HG02678 (cell line): ENCODE results near the gene MIDN.

Source experiments
- ATAC-seq: cut with Tn5 transposase; IDR thresholded peaks from one replicate; pipeline ENCODE4 v1.9.1; 2021; ENCODE audit warnings: mild to moderate bottlenecking, moderate library complexity; ENCODE audit not compliant: unreplicated experiment

Gene MIDN

DNA sequence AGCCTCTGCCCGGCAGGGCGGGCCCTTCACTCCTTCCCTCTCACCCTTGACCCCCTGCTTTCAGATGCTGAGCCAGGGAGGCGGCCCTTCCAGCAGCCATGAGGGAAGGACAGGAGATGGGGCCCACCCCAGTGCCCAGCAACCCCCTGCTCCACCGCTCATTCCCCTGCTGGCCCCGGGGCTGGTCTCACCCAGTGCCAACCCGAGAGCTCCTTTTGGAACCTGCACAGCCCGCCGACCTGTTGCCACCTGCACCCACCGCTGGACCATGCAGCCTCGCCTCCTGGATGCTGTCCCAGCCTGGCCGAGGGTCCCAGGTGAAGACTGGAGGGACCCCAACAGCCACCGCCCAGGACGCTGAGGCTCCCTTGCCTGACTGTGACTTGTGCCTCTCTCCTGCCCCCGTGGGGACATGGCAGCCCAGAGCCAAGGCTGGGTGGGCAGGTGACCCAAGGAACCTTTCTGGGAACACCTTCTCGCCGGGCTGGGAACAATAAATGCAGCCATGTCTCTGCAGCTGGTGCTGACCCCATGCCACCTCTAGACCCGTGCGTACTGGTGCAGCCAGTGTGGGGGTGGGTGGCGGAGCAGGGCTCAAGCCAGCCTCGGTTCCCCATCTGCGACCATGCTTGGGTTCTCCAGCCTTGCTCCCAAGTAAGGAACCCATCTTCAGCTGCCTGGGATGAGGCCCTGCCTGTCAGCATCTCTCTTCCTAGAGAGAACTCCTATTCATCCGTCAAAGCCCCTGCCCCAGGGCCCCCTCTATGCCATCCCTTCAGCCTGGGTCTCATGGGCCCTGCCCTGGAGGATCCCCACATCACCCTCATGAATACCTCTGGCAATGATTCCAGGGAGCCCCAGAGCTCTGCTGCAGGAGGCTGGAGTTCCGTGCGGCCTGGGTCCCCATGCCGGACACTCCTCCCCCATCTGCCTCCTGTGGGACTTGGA lies 30.6 kb downstream of the MIDN start:
- no peak for ATAC-seq

DNA sequence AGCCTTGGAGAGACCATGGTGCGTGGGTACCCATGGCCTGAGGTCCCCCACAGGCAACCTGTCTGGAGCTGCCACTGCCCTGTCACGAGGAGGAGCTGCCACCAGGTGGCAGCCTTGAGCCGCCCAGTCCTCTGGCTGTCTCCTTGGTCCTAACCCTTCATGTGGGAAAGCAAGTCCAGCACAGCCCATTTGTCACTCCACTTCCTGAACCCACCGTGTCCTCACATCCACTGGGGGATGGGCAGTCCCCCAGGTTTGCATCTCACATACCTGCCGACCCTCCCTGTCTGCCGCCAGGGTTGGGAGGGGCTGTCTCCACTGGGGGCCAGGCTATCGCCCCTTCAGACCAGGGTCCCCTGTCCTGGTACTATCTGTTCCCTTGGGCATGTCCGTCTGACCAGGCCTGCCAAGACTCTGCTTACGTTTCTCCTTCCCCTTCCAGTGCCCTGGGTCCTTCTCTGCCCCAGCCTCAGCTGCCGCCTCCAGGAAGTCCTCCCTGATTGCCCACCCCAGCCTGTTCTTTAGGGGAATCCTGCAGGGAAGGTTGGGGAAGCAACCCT lies 31.5 kb downstream of the MIDN start:
- ATAC-seq, result no peak

DNA sequence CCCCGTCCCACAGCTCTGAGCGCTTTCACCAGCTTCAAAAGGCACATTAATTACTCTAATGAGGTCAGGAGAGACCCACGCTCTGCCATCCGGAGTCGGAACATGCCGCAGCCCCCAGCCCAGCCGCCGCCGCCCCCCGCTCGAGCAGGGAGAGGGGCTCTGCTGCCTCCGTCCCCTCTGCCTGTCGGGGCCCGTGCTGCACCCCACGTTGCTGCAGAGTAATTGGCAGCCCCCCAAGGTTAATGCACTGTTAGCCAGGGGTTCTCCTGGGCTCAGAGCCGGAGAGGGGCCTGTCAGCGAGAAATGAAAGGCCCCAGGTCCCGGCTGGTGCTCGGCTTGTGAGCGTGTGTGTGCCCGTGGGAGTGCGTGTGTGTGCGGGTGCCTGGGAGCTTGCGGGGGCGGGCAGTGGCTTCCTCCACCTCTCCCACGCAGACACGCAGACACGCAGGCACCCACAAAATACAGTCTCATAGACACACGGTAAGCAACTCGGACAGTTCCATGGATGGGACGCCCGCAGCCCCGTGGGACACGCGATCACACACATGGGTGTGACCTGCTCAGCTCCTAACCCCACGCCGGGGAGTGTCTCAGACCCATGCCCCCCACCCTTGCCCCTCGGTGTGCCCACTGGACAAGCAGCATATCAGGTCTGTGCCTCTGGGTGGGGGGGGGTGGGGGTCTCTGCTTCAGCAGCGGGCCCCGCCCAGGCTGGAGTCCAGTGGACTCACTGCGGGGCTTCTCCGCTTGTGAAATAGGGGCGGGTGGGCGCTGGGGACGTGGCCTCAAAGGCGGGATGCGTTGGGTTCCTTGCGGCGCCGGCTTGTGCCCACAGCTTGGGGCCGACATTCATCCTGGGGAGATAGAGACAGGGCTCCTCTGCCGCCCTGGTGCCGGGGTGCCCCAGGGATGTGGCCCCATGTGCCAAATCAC lies 32.5 kb downstream of the MIDN start:
- ATAC-seq, result no peak

DNA sequence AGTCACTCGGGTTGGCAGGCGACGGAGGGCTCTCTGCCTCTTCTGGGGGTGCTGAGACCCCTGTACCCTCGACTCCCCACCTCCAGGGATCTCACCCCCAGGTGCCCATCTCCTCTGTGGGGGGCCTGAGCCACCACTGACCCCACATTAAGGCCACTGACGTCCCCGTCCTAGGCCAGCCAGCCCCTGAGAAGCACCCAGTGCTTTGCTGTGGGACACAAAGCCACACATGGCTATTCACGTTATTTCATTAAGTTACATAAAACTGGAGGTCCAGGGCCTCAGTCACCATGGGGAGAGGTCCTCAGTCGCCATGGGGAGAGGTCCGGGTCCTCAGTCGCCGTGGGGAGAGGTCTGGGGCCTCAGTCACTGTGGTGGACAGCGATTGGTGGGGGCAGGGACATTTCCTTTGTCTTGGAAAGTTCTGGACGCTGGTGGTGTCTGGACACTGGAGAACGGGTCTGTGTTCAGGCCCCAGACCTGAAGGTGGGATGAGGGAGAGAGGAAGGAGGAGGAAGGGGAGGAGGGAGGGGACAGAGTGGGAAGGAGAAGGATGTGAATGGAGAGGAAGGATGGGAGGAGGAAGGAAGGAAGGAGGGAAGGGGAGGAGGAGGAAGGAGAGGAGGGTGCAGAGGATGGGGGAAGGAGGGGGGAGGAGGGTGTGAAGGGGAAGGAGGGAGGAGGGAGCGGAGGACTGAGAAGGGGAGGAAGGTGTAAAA lies 33.3 kb downstream of the MIDN start:
- no peak for ATAC-seq

DNA sequence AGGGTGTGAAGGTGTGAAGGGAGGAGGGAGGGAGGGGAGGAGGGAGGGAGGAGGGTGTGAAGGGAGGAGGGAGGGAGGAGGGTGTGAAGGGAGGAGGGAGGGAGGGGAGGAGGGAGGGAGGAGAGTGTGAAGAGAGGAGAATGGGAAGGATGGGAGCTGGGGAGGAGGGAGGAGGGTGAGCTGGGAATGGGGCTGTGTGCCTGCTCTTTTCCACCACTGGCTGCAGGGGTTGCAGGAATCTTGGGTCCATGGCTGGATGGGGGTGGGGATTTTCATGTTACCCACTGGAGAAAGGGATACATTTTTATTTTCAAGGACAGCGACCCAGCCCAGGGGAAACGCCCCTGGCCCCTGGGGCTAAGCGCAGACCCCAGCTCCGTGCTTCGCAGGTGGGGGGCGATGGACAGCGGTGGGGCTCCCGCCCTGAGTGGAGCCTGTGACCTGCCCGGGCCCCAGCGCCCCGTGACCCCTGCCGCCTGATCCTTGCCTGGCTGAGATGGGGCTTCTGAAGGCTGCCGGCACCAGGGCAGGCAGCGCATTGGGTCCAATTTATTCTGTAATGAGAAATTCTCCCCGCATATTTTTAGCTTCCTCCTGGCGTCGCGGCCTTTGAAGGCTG lies 34.3 kb downstream of the MIDN start:
- ATAC-seq, result no peak

DNA sequence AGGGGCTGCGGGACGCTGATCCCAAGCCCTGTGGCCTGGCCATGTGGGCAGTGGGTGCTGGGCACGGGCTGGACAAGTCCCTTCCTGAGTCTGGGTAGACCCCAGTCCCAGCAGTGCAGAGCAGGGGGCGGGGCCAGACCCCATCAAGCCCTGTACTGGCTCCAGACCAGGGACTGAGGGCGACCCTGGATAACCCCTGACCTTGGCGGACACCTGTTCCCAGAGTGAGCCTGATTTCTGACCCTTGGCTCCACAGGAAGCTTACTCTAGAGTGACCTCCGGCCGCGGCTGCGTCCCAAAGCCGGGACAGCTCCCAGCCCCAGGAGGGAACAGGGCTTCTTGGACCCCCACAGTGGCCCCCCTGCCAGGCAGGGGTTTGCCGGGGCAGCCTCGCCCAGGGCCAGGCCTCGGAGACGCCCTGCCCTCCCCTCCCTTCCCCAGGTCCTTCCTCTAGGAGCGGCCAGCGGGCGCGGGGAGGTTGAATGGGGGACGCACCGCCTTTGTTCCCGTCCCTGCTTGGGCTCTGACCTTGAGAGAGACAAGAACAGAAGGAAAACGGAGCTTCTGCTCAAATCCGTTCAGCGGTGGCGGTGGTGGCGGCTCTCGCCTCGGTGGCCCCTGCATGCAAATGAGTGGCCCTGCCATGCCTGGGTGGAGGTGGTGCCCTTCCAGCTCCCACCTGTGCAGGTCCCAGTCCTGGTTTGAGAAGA lies 35.0 kb downstream of the MIDN start:
- ATAC-seq, result no peak

DNA sequence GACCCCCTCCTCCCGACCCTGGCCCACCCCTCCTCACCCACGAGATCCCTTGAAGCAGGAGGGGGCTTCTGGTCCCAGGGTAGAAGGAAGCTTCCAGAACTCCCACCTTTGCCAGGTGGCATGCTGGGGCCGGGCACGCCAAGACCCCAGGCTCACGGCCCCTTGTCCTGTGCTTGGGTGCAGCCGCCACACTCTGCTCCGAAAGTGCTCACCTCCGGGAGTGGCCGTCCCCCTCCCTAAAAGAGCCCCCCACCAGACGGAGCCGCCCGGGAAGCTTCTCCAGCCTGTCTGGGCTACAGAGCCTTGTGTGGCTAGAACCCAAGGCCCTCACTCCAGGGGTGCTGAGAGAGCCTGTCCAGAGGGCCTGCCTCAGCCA lies 35.5 kb downstream of the MIDN start:
- ATAC-seq, result no peak

DNA sequence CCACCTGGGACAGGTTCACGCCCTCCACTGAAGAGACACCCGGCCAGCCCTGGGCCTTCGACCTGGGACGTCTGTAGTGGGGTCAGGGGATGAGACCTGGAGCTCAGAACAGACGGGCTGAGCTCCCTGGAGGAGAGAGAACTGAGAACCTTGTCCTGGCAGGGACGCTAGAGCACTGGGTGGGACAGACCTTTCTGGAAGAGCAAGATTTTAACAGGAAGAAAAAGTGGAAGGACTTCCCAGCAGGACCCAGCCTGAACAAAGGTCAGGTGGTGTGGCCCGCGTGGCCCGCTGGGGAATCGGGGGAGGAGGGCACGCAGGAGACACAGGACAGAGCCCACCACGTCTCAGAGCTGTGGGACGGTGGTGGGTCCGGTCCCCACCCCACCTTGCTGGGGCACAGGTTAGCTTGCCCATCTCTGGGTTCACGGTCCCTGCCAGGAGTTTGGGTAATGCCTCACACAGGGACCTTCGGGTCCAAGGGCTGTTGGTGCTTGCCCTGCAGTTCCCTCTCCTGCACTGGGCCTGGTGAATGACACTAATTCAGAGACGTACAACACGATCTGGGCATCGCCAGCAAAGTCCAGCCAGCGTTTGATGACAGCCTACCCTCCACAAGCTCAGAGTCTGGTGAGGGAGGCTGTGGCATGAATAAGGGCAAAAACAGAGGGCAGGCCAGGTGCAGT lies 36.1 kb downstream of the MIDN start:
- ATAC-seq, result no peak

DNA sequence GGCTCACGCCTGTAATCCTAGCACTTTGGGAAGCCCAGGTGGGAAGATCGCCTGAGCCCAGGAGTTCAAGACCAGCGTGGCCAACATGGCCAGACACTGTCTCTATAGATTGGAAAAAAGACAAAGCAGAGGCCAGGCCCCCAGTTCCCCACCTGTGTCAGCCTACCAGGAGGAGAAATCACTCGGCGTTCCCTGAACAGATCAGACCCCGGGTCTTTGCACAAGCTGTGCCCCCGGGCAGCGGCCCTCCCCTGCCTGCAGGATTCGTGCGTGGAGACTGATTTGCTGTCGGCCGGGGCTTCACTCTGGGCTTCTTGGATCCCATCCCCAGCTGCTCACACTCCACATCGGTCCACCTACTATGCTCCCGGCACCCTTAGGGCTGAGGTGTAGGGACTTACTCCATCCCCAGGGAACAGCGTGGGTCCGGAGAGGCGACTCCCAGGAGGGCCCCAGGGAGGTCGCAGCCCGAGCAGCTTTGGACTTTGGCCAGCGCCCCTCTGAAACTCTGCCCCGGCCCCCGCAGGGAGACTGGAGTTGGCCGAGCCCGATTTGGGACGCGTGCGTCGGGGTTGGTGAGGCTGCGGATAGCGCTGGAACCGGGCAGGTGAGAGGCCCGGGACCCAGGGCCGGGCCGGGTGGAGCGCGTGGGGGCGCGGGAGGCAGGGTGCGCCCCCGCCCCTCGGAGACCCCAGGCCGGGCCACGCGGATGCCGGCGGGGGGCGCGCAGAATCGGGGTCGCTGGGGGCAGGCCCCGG lies 36.8 kb downstream of the MIDN start:
- ATAC-seq, result no peak

DNA sequence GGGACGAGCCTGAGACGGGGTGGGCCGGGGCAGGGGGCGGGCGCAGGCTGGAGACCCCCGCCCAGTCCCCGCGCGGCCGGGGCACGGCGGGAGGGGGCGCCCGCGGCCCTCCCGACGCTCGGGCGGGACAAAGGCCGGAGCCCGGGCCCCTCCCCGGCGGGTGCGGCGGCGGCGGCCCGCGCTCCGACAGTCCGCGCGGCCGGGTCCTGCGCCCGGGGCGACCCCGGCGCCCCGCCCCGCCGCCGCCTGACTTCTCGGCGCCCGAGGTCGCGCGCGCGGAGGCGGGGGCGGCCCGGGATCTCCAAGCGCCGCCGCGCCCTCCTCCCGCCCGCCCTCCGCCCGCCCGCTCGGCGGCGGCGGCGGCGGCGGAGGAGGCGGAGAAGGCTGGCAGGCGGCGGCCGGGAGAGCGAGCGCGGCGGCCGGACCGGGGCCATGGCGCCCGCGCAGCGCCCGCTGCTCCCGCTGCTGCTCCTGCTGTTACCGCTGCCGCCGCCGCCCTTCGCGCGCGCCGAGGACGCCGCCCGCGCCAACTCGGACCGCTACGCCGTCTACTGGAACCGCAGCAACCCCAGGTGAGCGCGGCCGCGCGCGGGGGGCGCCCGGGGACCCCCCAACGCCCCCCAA lies 37.5 kb downstream of the MIDN start, which contains the start of gene EFNA2:
EFNA2 (plus strand) TSS at position 137 of the 624 bp plus-strand sequence; CDS start at position 433, 296 bp downstream.
- ATAC-seq, result no peak

DNA sequence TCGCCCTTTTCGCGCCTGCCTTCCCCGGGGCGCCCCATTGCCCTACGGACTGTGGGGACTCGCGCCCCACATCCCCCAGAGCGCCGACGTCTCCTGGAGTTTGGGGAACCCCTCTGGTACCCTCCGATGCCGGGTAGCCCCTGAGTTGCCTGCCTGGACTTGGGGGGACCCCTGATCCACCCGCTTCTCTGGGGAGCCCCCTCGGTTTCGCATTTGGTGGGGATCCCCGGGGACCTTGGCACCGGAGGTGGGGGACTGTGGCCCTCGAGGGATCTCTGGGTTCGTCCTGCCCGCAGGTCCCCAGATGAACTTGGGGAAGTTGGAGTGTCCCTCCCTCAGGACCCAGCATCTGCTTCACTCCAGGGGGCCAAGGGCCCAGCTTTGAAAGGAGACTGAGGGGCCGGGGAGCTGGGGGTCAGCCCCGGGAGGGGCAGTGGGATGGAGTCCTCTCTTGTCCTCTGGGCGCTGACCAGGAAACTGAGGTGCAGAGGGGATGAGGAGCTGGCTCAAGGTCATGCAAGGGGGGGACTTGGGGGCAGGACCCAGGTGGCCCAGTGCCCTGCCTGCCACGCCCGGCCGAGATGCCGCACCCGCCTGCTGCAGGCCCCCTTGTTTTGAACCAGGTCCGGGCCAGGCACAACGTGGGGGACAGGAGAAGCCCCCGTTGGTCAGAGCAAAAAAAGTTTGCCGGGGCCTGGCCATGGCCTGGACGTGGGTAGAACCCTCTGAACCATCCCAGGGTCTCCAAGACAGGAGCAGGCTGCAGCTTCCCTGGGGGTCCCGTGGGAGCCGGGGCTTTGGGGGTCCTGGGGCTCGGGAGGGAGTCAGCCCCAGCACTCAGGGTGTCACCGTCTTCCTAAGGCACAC lies 38.3 kb downstream of the MIDN start:
- no peak for ATAC-seq

DNA sequence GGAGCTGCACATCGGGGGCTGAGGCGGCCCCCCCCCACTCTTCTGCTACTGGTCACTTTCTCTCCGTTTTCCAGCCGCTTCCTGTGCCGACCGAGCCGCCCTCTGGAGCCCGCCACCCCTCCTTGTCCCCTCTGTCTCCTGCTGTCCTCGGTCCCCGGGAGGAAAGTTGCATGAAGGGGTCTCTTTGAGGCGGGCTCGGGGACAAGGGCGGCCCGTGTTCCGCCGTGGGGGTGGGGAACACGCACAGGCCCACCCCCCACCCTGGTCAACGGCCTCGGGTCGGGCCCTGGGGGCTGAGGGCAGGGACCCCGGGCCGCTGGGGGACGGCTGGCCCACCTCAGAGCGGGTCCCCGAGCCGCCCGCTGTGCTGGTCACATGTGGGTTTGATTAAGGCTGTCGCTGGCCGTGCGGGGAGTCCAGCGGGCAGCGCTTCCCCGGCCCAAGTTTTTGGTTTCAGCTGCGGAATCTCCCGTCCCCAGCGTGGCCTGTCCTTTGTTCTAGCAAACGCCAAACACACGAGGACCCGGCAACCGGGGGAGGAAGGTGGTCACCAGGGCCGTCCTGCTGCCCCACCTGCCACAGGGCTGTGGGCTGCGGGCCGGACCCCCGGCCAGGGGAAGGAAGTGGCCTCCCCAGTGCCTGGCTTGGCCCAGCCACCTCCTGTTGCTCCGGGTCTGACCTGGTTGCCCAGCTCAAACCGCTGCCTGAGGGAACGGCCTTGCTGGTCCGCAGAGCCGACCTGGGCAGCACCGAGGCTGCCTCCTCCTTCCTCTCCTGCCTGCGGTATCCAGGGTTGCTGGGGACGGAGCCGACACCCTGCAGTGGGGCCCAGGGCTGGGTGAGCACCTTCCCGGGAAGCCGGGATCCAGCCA lies 39.2 kb downstream of the MIDN start:
- no peak for ATAC-seq

DNA sequence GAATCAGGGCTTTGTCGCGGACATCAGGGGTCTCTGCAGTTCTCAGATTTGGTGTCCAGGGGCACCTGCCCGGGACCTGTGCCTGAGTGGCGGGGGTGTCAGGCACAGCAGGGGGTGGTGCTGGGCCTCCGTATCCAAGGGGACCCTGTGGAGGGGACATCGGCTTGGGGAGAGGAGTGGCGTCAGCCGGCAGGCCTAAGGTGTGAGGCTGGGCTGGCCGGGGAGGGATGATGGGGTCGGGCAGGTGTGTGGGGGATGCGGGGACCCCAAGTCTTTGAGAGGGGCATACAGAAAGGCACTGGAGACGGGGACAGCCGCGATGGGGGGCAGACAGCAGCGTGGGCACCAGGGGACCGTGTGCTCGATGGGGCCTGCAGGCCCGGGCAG lies 39.8 kb downstream of the MIDN start:
- ATAC-seq, result no peak

DNA sequence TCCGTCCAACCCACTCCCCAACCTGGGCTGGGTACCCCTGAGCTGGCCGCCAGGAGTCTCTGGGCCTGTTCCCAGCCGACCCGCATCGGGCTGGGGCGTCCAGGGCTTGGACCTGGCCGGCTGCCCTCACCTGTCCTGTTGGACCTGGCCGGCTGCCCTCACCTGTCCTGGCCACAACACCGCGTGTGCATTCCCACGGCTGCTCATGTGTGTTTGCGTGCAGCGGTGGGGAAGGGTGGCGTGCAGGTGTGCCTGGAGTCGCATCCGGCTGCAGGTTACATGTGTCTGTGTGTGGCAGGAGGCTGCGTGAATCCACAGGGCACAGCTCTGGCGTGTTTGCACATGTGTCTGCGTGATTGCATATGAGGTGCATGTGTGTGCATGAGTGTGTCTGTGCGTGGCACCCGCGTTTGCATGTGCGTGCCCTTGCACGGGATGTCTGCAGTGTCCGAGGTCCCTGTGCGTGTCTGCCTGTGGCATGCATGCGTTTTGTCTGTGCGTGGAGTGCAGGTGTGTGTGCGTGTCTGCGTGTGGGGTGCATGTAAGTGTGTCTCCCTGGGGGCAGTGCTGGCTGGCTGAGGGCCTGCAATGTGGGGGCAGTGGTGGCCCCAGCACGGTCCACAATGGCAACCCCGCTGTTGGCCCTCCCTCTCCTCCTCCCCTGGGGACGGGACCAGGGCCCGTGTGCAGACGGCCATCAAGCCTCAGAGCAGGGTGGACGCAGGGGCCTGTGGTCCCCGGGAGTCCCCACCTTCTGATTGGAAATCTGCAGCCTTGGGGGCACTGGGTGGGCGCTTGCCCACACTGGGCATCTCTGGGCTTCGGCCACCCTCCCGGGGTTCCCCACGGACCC lies 40.7 kb downstream of the MIDN start:
- ATAC-seq, result no peak

DNA sequence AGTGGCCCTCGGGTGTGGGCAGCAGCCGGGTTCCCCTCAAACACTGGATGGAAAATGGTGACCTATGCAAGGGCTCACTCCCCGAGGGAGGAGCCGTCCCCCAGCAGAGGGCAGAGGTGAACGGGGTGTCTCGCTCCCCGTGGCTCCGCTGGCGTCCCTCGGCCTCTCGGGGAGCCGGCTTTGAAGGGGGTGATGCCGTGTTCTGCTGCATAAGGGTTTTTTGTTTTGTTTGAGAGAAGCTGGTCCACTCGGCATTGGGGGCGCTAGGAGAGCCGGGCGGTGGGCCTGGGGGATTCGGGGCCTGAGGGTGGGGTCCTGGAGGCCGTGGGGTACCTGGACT lies 41.3 kb downstream of the MIDN start:
- no peak for ATAC-seq
